OCI-LY3 (cell line): ENCODE data around the gene NRXN2.
A peak's percentile ranks its signal among the peaks of the same experiment; 100 is the strongest.

Source experiments
- H2AFZ ChIP-seq: fragments of 200-600, 300-600 bp; shearing (Covaris generic); 2 replicates; pipeline ENCODE4 v1.6.0; 2014; ENCODE audit warnings: antibody characterized with exemption, low read depth, low read length
- H3K27ac ChIP-seq: fragments of 200-600, 300-600 bp; sonication (generic); 2 replicates; pipeline ENCODE4 v1.5.1; 2014; ENCODE audit warnings: mild to moderate bottlenecking, low read length, moderate library complexity, mixed read lengths
- H3K27me3 ChIP-seq: fragments of 200-600, 300-600 bp; sonication (generic); 2 replicates; pipeline ENCODE4 v1.6.1; 2014; ENCODE audit warnings: low read depth, low read length, mixed read lengths
- H3K36me3 ChIP-seq: fragments of 200-600, 300-600 bp; sonication (generic); replicated peaks from 2 replicates; pipeline ENCODE3; 2014; ENCODE audit warnings: low read depth, low read length, mixed read lengths
- H3K4me1 ChIP-seq: fragments of 300-600, 200-600 bp; sonication (generic); 2 replicates; pipeline ENCODE4 v1.6.1; 2014; ENCODE audit warnings: low read length, mixed read lengths
- H3K4me2 ChIP-seq: fragments of 200-600, 300-600 bp; sonication (generic); 2 replicates; pipeline ENCODE4 v1.6.1; 2014; ENCODE audit warnings: low read length, mixed read lengths
- H3K4me3 ChIP-seq: fragments of 300-600, 200-600 bp; sonication (generic); 2 replicates; pipeline ENCODE4 v1.5.1; 2014; ENCODE audit warnings: antibody characterized with exemption, mild to moderate bottlenecking, low read length, moderate library complexity
- H3K79me2 ChIP-seq: fragments of 300-600, 200-600 bp; shearing (Covaris generic); 2 replicates; pipeline ENCODE4 v1.6.1; 2014; ENCODE audit warnings: mild to moderate bottlenecking, low read length, mixed read lengths
- H3K9ac ChIP-seq: fragments of 300-600, 200-600 bp; shearing (Covaris generic); 2 replicates; pipeline ENCODE4 v1.6.0; 2014; ENCODE audit warnings: mild to moderate bottlenecking, low read length, moderate library complexity
- H3K9me3 ChIP-seq: fragments of 200-600, 300-600 bp; shearing (Covaris generic); 2 replicates; pipeline ENCODE4 v1.6.1; 2014; ENCODE audit warnings: low read length, mixed read lengths; ENCODE audit not compliant: insufficient read depth
- H4K20me1 ChIP-seq: fragments of 200-600, 300-600 bp; sonication (generic); 2 replicates; pipeline ENCODE4 v1.6.1; 2016; ENCODE audit warnings: low read length, mixed read lengths; ENCODE audit not compliant: insufficient read depth
- CTCF ChIP-seq: fragments of 200-600, 300-600 bp; sonication (generic); IDR thresholded peaks from 2 replicates; pipeline ENCODE4 v1.5.1; 2014; ENCODE audit warnings: antibody characterized with exemption, low read length, low read depth
- EZH2phosphoT487 ChIP-seq: fragments of 200-600 bp; shearing (Covaris generic); IDR thresholded peaks from 2 replicates; pipeline ENCODE4 v1.6.1; 2018; ENCODE audit warnings: antibody characterized with exemption, mixed run types, low read depth

The NRXN2 gene

GRCh38 chr11:64673279-64673678 is 49.7 kb downstream of the NRXN2 start:
- no peak for TF ChIP-seq CTCF
- Histone ChIP-seq H3K27ac (no peak overlapping the region), H3K9me3 (no peaks in the 10 kb centered on the region), H2AFZ (no peak overlapping the region), H3K4me2 (peak overlapping the region; percentile 7), H3K27me3 (peaks cover 44% of the 10 kb centered on the region), H3K4me1 (peaks cover 62% of the 10 kb centered on the region), H3K79me2 (no peaks in the 10 kb centered on the region), H3K9ac (no peak overlapping the region), H3K4me3 (no peak overlapping the region), H4K20me1 (no peaks in the 10 kb centered on the region), H3K36me3 (no peaks in the 10 kb centered on the region)

- no peak overlapping the region for H3K27ac ChIP-seq
- H3K4me3 ChIP-seq: no peak overlapping the region
- no peak overlapping the region for H3K9ac ChIP-seq
- H3K27me3 ChIP-seq: peaks cover 43% of the 10 kb centered on the region
- H3K36me3 ChIP-seq: no peaks in the 10 kb centered on the region
- H2AFZ ChIP-seq: no peak overlapping the region
- TF ChIP-seq EZH2phosphoT487 (no peak), CTCF (no peak)
- peaks cover 62% of the 10 kb centered on the region for H3K4me1 ChIP-seq
- no peaks in the 10 kb centered on the region for H4K20me1 ChIP-seq
- peak overlapping the region; percentile 23 for H3K4me2 ChIP-seq
- no peaks in the 10 kb centered on the region for H3K79me2 ChIP-seq
- H3K9me3 ChIP-seq: no peaks in the 10 kb centered on the region
Measured at GRCh38 chr11:64672875-64673274, 50.1 kb downstream of the NRXN2 start.

- Histone ChIP-seq H3K4me1 (peaks cover 43% of the 10 kb centered on the region), H3K36me3 (no peaks in the 10 kb centered on the region), H3K4me2 (no peak overlapping the region), H3K79me2 (no peaks in the 10 kb centered on the region), H3K27ac (no peak overlapping the region), H3K4me3 (no peak overlapping the region), H3K9me3 (no peaks in the 10 kb centered on the region), H3K9ac (no peak overlapping the region), H4K20me1 (no peaks in the 10 kb centered on the region), H3K27me3 (peaks cover 30% of the 10 kb centered on the region), H2AFZ (no peak overlapping the region)
- TF ChIP-seq CTCF (no peak), EZH2phosphoT487 (no peak)
Measured at GRCh38 chr11:64670975-64671374, 52.0 kb downstream of the NRXN2 start.

- H3K27ac ChIP-seq: no peak overlapping the region
- H2AFZ ChIP-seq: no peak overlapping the region
- no peaks in the 10 kb centered on the region for H3K9me3 ChIP-seq
- peaks cover 6% of the 10 kb centered on the region for H3K4me1 ChIP-seq
- TF ChIP-seq CTCF (no peak), EZH2phosphoT487 (no peak)
- no peak overlapping the region for H3K9ac ChIP-seq
- no peaks in the 10 kb centered on the region for H3K79me2 ChIP-seq
- no peak overlapping the region for H3K4me2 ChIP-seq
- no peaks in the 10 kb centered on the region for H3K36me3 ChIP-seq
- H3K27me3 ChIP-seq: peaks cover 25% of the 10 kb centered on the region
- H4K20me1 ChIP-seq: no peaks in the 10 kb centered on the region
- no peak overlapping the region for H3K4me3 ChIP-seq
Measured at GRCh38 chr11:64667154-64667745, 55.7 kb downstream of the NRXN2 start.
